ENCODE results near the gene BOC. TPM values are rescaled to one million over a fixed set of nuclear protein-coding genes. Genes with fewer than 3 reads are reported as not detected.

The BOC gene
- total and polyA plus RNA-seq, 10 of the 15 experiments (the other 5 are each of a cell fraction or from before 2014, with no cell fraction given) = 0.18 TPM; not detected in 9

DNA sequence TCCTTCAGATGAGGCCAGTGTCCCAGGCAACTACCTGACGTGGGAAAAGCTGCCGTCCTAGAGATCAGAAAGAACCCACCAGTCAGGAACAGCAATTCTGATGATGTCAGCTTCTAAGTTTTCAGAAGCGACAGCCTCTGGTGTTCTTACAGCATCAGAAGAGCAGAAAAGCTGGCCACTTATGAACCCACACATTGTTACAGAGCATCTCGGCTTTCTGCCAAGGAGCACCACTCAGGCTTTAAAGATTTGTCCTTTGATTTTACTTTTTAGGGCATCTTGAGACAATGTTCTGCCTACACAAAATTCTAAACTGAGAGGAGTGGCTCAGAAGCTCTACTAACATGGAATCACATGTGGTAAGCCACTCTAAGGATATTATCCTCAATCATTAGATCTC, 49.7 kb upstream of the BOC start:
- no peak overlapping the region for H3K9ac ChIP-seq (ENCODE audit: control insufficient read depth, insufficient read depth, low read length)
- RAD21 ChIA-PET (ENCODE audit: unreplicated experiment) = no interaction called here
- FAIRE-seq = no peak
- CTCF ChIA-PET = no interaction called here
- no peak overlapping the region for H3K4me2 ChIP-seq (ENCODE audit: control insufficient read depth, insufficient read depth)
- 27% methylated on average over 4 of the region's 4 CpGs for WGBS (ENCODE audit: insufficient coverage, insufficient replicate concordance, low lambda C conversion rate, missing lambda C conversion rate)
- SMC1A ChIA-PET (ENCODE audit: uncharacterized antibody, unreplicated experiment) = no interaction called here
- POLR2A ChIA-PET = no interaction called here
- no peak for DNase-seq (ENCODE audit: low read depth, low spot score)
- no peak overlapping the region for H3K4me3 ChIP-seq
- no peaks in the 10 kb centered on the region; the same call in 2 of the 3 replicates for H3K9me3 ChIP-seq (replicated peaks; ENCODE audit: control insufficient read depth, insufficient read depth, low read length)
- no peaks in the 10 kb centered on the region for H3K4me1 ChIP-seq (ENCODE audit: control insufficient read depth, insufficient read depth, low read length)
- intact Hi-C loops (cut with micrococcal nuclease; ENCODE audit: unreplicated experiment) = no loop called here
- H2AFZ ChIP-seq (ENCODE audit: control insufficient read depth, low read depth, low read length) = no peak overlapping the region
- no peaks in the 10 kb centered on the region for H3K36me3 ChIP-seq (ENCODE audit: control insufficient read depth in 2 of 2, insufficient read depth in 2 of 2, low read length in 1 of 2)
- BruUV-seq (replicated peaks) = no TSS peak
- no peak overlapping the region for H3K27ac ChIP-seq (ENCODE audit: control insufficient read depth, insufficient read depth)
- in situ Hi-C loops (cut with MboI) = no loop called here
- no peaks in the 10 kb centered on the region for H3K27me3 ChIP-seq (replicated peaks in 1 of 2; ENCODE audit: control insufficient read depth in 2 of 2, insufficient read depth in 2 of 2, low read length in 1 of 2)
- H3K79me2 ChIP-seq (ENCODE audit: control insufficient read depth, insufficient read depth, low read length) = no peaks in the 10 kb centered on the region
- H4K20me1 ChIP-seq (ENCODE audit: control insufficient read depth, insufficient read depth) = no peaks in the 10 kb centered on the region
- no peak for ATAC-seq
- TF ChIP-seq ZNF592 (IDR thresholded peaks at IDR 0.05) (no peak), HDAC6 (IDR thresholded peaks at IDR 0.05; ENCODE audit: unreplicated experiment) (no peak), RUNX3 (IDR thresholded peaks at IDR 0.05; ENCODE audit: low read length) (no peak), BACH1 (IDR thresholded peaks at IDR 0.05; ENCODE audit: borderline replicate concordance) (no peak), RAD21 (IDR thresholded peaks at IDR 0.05; ENCODE audit: insufficient read depth, low read depth, low read length) (no peak), BCLAF1 (IDR thresholded peaks at IDR 0.05) (no peak), MYC (IDR thresholded peaks at IDR 0.05; ENCODE audit: insufficient read depth, insufficient read length, insufficient replicate concordance, low read length, severe bottlenecking) (no peak), E2F4 (IDR thresholded peaks at IDR 0.05; ENCODE audit: low read depth, low read length) (no peak), MEF2A (IDR thresholded peaks at IDR 0.05; ENCODE audit: insufficient read depth, low read depth, low read length) (no peak), NFYA (IDR thresholded peaks at IDR 0.05; ENCODE audit: borderline replicate concordance, low read depth, low read length) (no peak), RB1 (IDR thresholded peaks at IDR 0.05; ENCODE audit: borderline replicate concordance) (no peak), IKZF1 (conservative IDR thresholded peaks at IDR 0.05) (no peak), ATF2 (IDR thresholded peaks at IDR 0.05; ENCODE audit: low read length) (no peak)
- TF ChIP-seq, protein P1, sequence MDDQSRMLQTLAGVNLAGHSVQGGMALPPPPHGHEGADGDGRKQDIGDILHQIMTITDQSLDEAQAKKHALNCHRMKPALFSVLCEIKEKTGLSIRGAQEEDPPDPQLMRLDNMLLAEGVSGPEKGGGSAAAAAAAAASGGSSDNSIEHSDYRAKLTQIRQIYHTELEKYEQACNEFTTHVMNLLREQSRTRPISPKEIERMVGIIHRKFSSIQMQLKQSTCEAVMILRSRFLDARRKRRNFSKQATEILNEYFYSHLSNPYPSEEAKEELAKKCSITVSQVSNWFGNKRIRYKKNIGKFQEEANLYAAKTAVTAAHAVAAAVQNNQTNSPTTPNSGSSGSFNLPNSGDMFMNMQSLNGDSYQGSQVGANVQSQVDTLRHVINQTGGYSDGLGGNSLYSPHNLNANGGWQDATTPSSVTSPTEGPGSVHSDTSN (IDR thresholded peaks at IDR 0.05; ENCODE audit: insufficient replicate concordance, low read depth, low read length) = no peak

All from GM12878 (cell line).